ENCODE results near the gene JARID2. TPM values are rescaled to one million over a fixed set of nuclear protein-coding genes. Genes with fewer than 3 reads are reported as not detected.

JARID2 gene
- total and polyA plus RNA-seq, 2 of the 13 experiments (the other 11 are each of a cell fraction or from before 2014, with no cell fraction given), result 7.5 to 10.3 TPM

- TF ChIP-seq HMGXB4 (CRISPR knock-in tag; IDR thresholded peaks at IDR 0.05; ENCODE audit: borderline replicate concordance in 1 of 2, low read depth in 1 of 2) (peak; percentile 54 to 66; a peak in 2 of 4 replicates), HDAC6 (IDR thresholded peaks at IDR 0.05; ENCODE audit: low read depth, low read length) (no peak), ZNF761 (CRISPR knock-in tag; conservative IDR thresholded peaks at IDR 0.05) (no peak), HOMEZ (CRISPR knock-in tag; IDR thresholded peaks at IDR 0.05; ENCODE audit: low read depth) (no peak), ZNF567 (CRISPR knock-in tag; IDR thresholded peaks at IDR 0.05; ENCODE audit: borderline replicate concordance) (no peak), NPAS2 (CRISPR knock-in tag; IDR thresholded peaks at IDR 0.05; ENCODE audit: borderline replicate concordance) (no peak), USF2 (IDR thresholded peaks at IDR 0.05; ENCODE audit: low read depth, low read length) (no peak), USF2 (CRISPR knock-in tag; IDR thresholded peaks at IDR 0.05; ENCODE audit: borderline replicate concordance) (no peak; the same call in 1 of the 2 replicates), CC2D1A (CRISPR knock-in tag; IDR thresholded peaks at IDR 0.05) (no peak), ZNF879 (CRISPR knock-in tag; IDR thresholded peaks at IDR 0.05) (0 out of 2 replicates have a peak, but pooled peaks have one; percentile 62), ZNF33A (CRISPR knock-in tag; IDR thresholded peaks at IDR 0.05; ENCODE audit: borderline replicate concordance) (peak; percentile 82; the same call in 1 of the 2 replicates), ZNF770 (CRISPR knock-in tag; IDR thresholded peaks at IDR 0.05) (0 out of 2 replicates have a peak, but pooled peaks have one; percentile 19), ZNF841 (CRISPR knock-in tag; IDR thresholded peaks at IDR 0.05; ENCODE audit: borderline replicate concordance) (no peak), MAZ (IDR thresholded peaks at IDR 0.05; ENCODE audit: borderline replicate concordance, low read depth, low read length) (peak; percentile 99), MAZ (CRISPR knock-in tag; IDR thresholded peaks at IDR 0.05; ENCODE audit: low read depth) (peak; percentile 85), NR2F6 (IDR thresholded peaks at IDR 0.05) (no peak), NR2F6 (CRISPR knock-in tag; IDR thresholded peaks at IDR 0.05) (0 out of 2 replicates have a peak, but pooled peaks have one; percentile 7), CREB1 (IDR thresholded peaks at IDR 0.05) (peak; percentile 55; the same call in 1 of the 2 replicates), CREB1 (CRISPR knock-in tag; IDR thresholded peaks at IDR 0.05) (peak; percentile 80), ZNF709 (CRISPR knock-in tag; IDR thresholded peaks at IDR 0.05) (no peak; the same call in 1 of the 2 replicates), REXO4 (CRISPR knock-in tag; IDR thresholded peaks at IDR 0.05; ENCODE audit: borderline replicate concordance) (no peak), ZNF235 (CRISPR knock-in tag; IDR thresholded peaks at IDR 0.05; ENCODE audit: borderline replicate concordance) (no peak)
These were observed at the start of gene JARID2 (continued) for GRCh38 chr6:15245361-15246216.

Data from HepG2 (cell line).